B cell (primary cell): ENCODE results near the gene HIF3A. TPM values are rescaled to one million over a fixed set of nuclear protein-coding genes. Genes with fewer than 3 reads are reported as not detected.

ENCODE experiments used
- ATAC-seq: fragments of 200-7000 bp; cut with Tn5 transposase; one replicate; pipeline ENCODE4 v1.10.0; 2021; ENCODE audit warnings: low read depth, mild to moderate bottlenecking, moderate number of reproducible peaks, moderate library complexity
- CTCF ChIA-PET: fragments of 350-600 bp; sonication (Branson Sonifier 250); formaldehyde crosslinking; loops from one replicate; lab custom pipeline; 2021; ENCODE audit warnings: antibody characterized with exemption, inconsistent platforms; lab: Charles Lee
- POLR2A ChIA-PET: fragments of 350-600 bp; sonication (Branson Sonifier 250); formaldehyde crosslinking; loops from one replicate; lab custom pipeline; 2021; ENCODE audit warnings: antibody characterized with exemption; lab: Charles Lee
- DNase-seq: peaks from one replicate; pipeline ENCODE4 v3.0.0; 2013
- H2AFZ ChIP-seq: 2 replicates; pipeline ENCODE4 v1.6.1; 2012; ENCODE audit warnings: mild to moderate bottlenecking, low read depth, low read length; ENCODE audit not compliant: insufficient read depth, poor library complexity, severe bottlenecking
- H3K27ac ChIP-seq, 2 donors: 1 replicate in 1 of 2; 2 replicates in 1 of 2; pipeline ENCODE4 v1.5.1; 2012 to 2013; ENCODE audit warnings: low read length in 2 of 2, mild to moderate bottlenecking in 2 of 2, moderate library complexity in 1 of 2
- H3K27me3 ChIP-seq, 4 experiments: fragments of 200-600 bp in 1 of 4; sonication (generic) in 1 of 4; replicated peaks in 1 of 4; 1 replicate in 2 of 4; 2 replicates in 2 of 4; pipeline versions ENCODE4 v1.6.1 to v1.7.0; 2013 to 2016; ENCODE audit warnings: low read length in 3 of 4, mild to moderate bottlenecking in 2 of 4, mixed read lengths in 1 of 4, moderate library complexity in 1 of 4; ENCODE audit not compliant: insufficient read depth in 4 of 4, control insufficient read depth in 3 of 4; ENCODE audit errors: control extremely low read depth in 1 of 4
- H3K36me3 ChIP-seq, 2 experiments: replicated peaks in 1 of 2; 1 replicate in 1 of 2; 2 replicates in 1 of 2; pipeline versions ENCODE4 v1.6.1 to v1.7.1; 2013; ENCODE audit warnings: low read length in 1 of 2; ENCODE audit not compliant: insufficient read depth in 2 of 2, control insufficient read depth in 1 of 2; ENCODE audit errors: control extremely low read depth in 1 of 2, extremely low read depth in 1 of 2
- H3K4me1 ChIP-seq, 2 donors: fragments of 200-600 bp in 1 of 2; sonication (generic) in 1 of 2; 1 replicate in 1 of 2; 2 replicates in 1 of 2; pipeline versions ENCODE4 v1.5.1 to v1.6.1; 2013 to 2017; ENCODE audit warnings: low read length in 2 of 2; ENCODE audit not compliant: control insufficient read depth in 2 of 2, insufficient read depth in 2 of 2
- H3K4me2 ChIP-seq: replicated peaks from 2 replicates; pipeline ENCODE3; 2012; ENCODE audit warnings: mild to moderate bottlenecking, low read depth, low read length; ENCODE audit not compliant: poor library complexity, severe bottlenecking
- H3K4me3 ChIP-seq, 5 experiments: fragments of 200-600 bp in 1 of 5; sonication (generic) in 1 of 5; 1 replicate in 3 of 5; 2 replicates in 2 of 5; pipeline versions ENCODE4 v1.5.1 to v1.7.0; 2011 to 2016; ENCODE audit warnings: low read length in 4 of 5, mild to moderate bottlenecking in 4 of 5, low read depth in 2 of 5, control low read depth in 1 of 5, moderate library complexity in 1 of 5; ENCODE audit not compliant: insufficient read depth in 1 of 5; ENCODE audit errors: control extremely low read depth in 1 of 5, extremely low read depth in 1 of 5
- H3K79me2 ChIP-seq: fragments of 200-600 bp; sonication (generic); one replicate; pipeline ENCODE4 v1.6.0; 2016; ENCODE audit warnings: low read length; ENCODE audit not compliant: control insufficient read depth, insufficient read depth
- H3K9ac ChIP-seq: fragments of 200-600 bp; sonication (generic); 2 replicates; pipeline ENCODE4 v1.6.1; 2017; ENCODE audit warnings: mild to moderate bottlenecking, low read length, moderate library complexity
- H3K9me3 ChIP-seq, 3 donors: one replicate each; pipeline versions ENCODE4 v1.6.1 to v1.7.1; 2013; ENCODE audit warnings: low read length in 2 of 3; ENCODE audit not compliant: control insufficient read depth in 2 of 3, insufficient read depth in 1 of 3; ENCODE audit errors: control extremely low read depth in 1 of 3
- H4K20me1 ChIP-seq: 2 replicates; pipeline ENCODE4 v1.6.0; 2012; ENCODE audit warnings: mild to moderate bottlenecking, low read length; ENCODE audit not compliant: insufficient read depth, control insufficient read depth, poor library complexity, severe bottlenecking
- H3K27ac Mint-ChIP-seq: one replicate; pipeline ENCODE4 v1.8.0; 2021; ENCODE audit warnings: mixed read lengths
- H3K27me3 Mint-ChIP-seq: one replicate; pipeline ENCODE4 v1.8.0; 2021; ENCODE audit warnings: mixed read lengths
- H3K4me1 Mint-ChIP-seq: one replicate; pipeline ENCODE4 v1.8.0; 2021; ENCODE audit warnings: mixed read lengths
- H3K4me3 Mint-ChIP-seq: one replicate; pipeline ENCODE4 v1.8.0; 2021; ENCODE audit warnings: mixed read lengths
- H3K9me3 Mint-ChIP-seq: one replicate; pipeline ENCODE4 v1.8.0; 2022; ENCODE audit warnings: mixed read lengths; ENCODE audit not compliant: insufficient read depth
- EZH2 ChIP-seq: IDR thresholded peaks from 2 replicates; pipeline ENCODE4 v1.6.1; 2012; ENCODE audit warnings: borderline replicate concordance, low read depth, mild to moderate bottlenecking, moderate library complexity, low read length; ENCODE audit not compliant: insufficient read depth, poor library complexity, severe bottlenecking
- WGBS: methylation state at CpG from one replicate; pipeline ENCODE4 v1.1.5; 2013; ENCODE audit warnings: missing lambda C conversion rate; ENCODE audit not compliant: insufficient coverage; 5-methylcytosine and 5-hydroxymethylcytosine counted together
- intact Hi-C: fragments of 100-400 bp; cut with micrococcal nuclease; formaldehyde crosslinking; loops from one replicate; pipeline ENCODE4 v1.10.0; 2022
- polyA plus RNA-seq: library from polyadenylated mRNA; depleted of rRNA; stranded (reverse); fragments of >200 nt; gene quantifications from 2 replicates; pipeline ENCODE4 v1.2.3, GENCODE V29; 2012
- total RNA-seq, 2 donors: library from RNA; stranded (reverse); fragments of 120-200 nt in 1 of 2; gene quantifications; 1 replicate in 1 of 2; 2 replicates in 1 of 2; pipeline versions ENCODE4 v1.2.3 to v1.2.4, GENCODE V29; 2013 to 2022
- TF ChIP-seq, protein P1 (sequence below): fragments of 200-600 bp; IDR thresholded peaks from one replicate; pipeline ENCODE4 v1.8.0; 2022; ENCODE audit warnings: antibody characterized with exemption, mild to moderate bottlenecking

The HIF3A gene
- total and polyA plus RNA-seq, 2 donors (not counting 1 experiment from before 2014, with no cell fraction given): not detected

- intact Hi-C loops: no loop called here
Observed at GRCh38 chr19:46390866-46391265, 94.0 kb downstream of the HIF3A start.

More at GRCh38 chr19:46390866-46391265, 94.0 kb downstream of the HIF3A start:
- Histone ChIP-seq H3K4me3 (no peak overlapping the region), H3K27ac (no peak overlapping the region), H3K9me3 (no peaks in the 10 kb centered on the region), H3K4me2 (no peak overlapping the region), H3K36me3 (peaks cover 0 to 46% of the 10 kb centered on the region in 2 experiments), H3K27me3 (no peaks in the 10 kb centered on the region), H2AFZ (no peak overlapping the region), H3K9ac (no peak overlapping the region), H3K79me2 (no peaks in the 10 kb centered on the region), H4K20me1 (no peaks in the 10 kb centered on the region), H3K4me1 (peaks cover 0 to 4% of the 10 kb centered on the region in 2 donors)
- no peak for ATAC-seq
- no peak overlapping the region for H3K27ac Mint-ChIP-seq
- no peak for TF ChIP-seq EZH2
- TF ChIP-seq, protein P1, sequence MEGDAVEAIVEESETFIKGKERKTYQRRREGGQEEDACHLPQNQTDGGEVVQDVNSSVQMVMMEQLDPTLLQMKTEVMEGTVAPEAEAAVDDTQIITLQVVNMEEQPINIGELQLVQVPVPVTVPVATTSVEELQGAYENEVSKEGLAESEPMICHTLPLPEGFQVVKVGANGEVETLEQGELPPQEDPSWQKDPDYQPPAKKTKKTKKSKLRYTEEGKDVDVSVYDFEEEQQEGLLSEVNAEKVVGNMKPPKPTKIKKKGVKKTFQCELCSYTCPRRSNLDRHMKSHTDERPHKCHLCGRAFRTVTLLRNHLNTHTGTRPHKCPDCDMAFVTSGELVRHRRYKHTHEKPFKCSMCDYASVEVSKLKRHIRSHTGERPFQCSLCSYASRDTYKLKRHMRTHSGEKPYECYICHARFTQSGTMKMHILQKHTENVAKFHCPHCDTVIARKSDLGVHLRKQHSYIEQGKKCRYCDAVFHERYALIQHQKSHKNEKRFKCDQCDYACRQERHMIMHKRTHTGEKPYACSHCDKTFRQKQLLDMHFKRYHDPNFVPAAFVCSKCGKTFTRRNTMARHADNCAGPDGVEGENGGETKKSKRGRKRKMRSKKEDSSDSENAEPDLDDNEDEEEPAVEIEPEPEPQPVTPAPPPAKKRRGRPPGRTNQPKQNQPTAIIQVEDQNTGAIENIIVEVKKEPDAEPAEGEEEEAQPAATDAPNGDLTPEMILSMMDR: no peak
- H3K27me3 Mint-ChIP-seq: no peaks in the 10 kb centered on the region
- no peaks in the 10 kb centered on the region for H3K9me3 Mint-ChIP-seq
- ChIA-PET POLR2A (no interaction called here), CTCF (interaction anchor here (1.1 kb wide), 1 partner anchor 9 kb away, joined by 3 read pairs; no protein-coding TSS in a partner anchor)
- 97% methylated on average over 17 of the region's 18 CpGs for WGBS
- no peak for DNase-seq
- H3K4me1 Mint-ChIP-seq: peaks cover 5% of the 10 kb centered on the region
- no peak overlapping the region for H3K4me3 Mint-ChIP-seq
